CD4-positive, alpha-beta T cell (primary cell): ENCODE results near the gene STX10. TPM values are rescaled to one million over a fixed set of nuclear protein-coding genes. Genes with fewer than 3 reads are reported as not detected.
A peak's percentile ranks its signal among the peaks of the same experiment; 100 is the strongest.

Source experiments
- ATAC-seq: fragments of 200-7000 bp; cut with Tn5 transposase; one replicate; pipeline ENCODE4 v1.10.0; 2022; ENCODE audit warnings: mild to moderate bottlenecking; ENCODE audit not compliant: poor library complexity
- CTCF ChIA-PET: fragments of 350-600 bp; sonication (Branson Sonifier 250); formaldehyde crosslinking; loops from one replicate; lab custom pipeline; 2021; ENCODE audit warnings: antibody characterized with exemption, inconsistent platforms; lab: Charles Lee
- POLR2A ChIA-PET: fragments of 350-600 bp; sonication (Branson Sonifier 250); formaldehyde crosslinking; loops from one replicate; lab custom pipeline; 2021; ENCODE audit warnings: antibody characterized with exemption, inconsistent platforms; lab: Charles Lee
- DNase-seq, 14 experiments: peaks; one replicate each; pipeline ENCODE4 v3.0.0-alpha.2; 2013 to 2020; ENCODE audit warnings: mixed read lengths in 2 of 14
- H3K27ac ChIP-seq, 2 donors: one replicate each; pipeline versions ENCODE4 v1.5.1 to v1.7.0; 2013; ENCODE audit warnings: low read length in 2 of 2, low read depth in 1 of 2, mild to moderate bottlenecking in 1 of 2
- H3K27me3 ChIP-seq, 2 experiments: 1 replicate in 1 of 2; 2 replicates in 1 of 2; pipeline versions ENCODE4 v1.6.1 to v1.7.0; 2013; ENCODE audit warnings: low read length in 2 of 2, control low read depth in 1 of 2, mild to moderate bottlenecking in 1 of 2, moderate library complexity in 1 of 2; ENCODE audit not compliant: insufficient read depth in 2 of 2, control insufficient read depth in 1 of 2
- H3K36me3 ChIP-seq: one replicate; pipeline ENCODE4 v1.6.1; 2013; ENCODE audit warnings: low read length, control low read depth; ENCODE audit not compliant: insufficient read depth
- H3K4me1 ChIP-seq: one replicate; pipeline ENCODE4 v1.6.1; 2013; ENCODE audit warnings: low read length, control low read depth; ENCODE audit not compliant: insufficient read depth
- H3K4me3 ChIP-seq: one replicate; pipeline ENCODE4 v1.5.1; 2013; ENCODE audit warnings: mild to moderate bottlenecking, low read length, moderate library complexity
- H3K9me3 ChIP-seq, 2 experiments: 1 replicate in 1 of 2; 2 replicates in 1 of 2; pipeline versions ENCODE4 v1.6.1 to v1.7.0; 2013; ENCODE audit warnings: low read length in 2 of 2, mild to moderate bottlenecking in 2 of 2, control low read depth in 1 of 2, moderate library complexity in 1 of 2; ENCODE audit not compliant: control insufficient read depth in 1 of 2, insufficient read depth in 1 of 2
- H3K27ac Mint-ChIP-seq: one replicate; pipeline ENCODE4 v1.8.0; 2020; ENCODE audit warnings: mixed read lengths
- H3K27me3 Mint-ChIP-seq: one replicate; pipeline ENCODE4 v1.8.0; 2021; ENCODE audit warnings: mixed read lengths
- H3K36me3 Mint-ChIP-seq: one replicate; pipeline ENCODE4 v1.8.0; 2021; ENCODE audit warnings: low read depth, mixed read lengths
- H3K4me1 Mint-ChIP-seq: one replicate; pipeline ENCODE4 v1.8.0; 2021; ENCODE audit warnings: low read depth, mixed read lengths
- H3K4me3 Mint-ChIP-seq: one replicate; pipeline ENCODE4 v1.8.0; 2020; ENCODE audit warnings: mild to moderate bottlenecking, mixed read lengths
- H3K9me3 Mint-ChIP-seq: one replicate; pipeline ENCODE4 v1.8.0; 2020; ENCODE audit warnings: mixed read lengths
- CTCF ChIP-seq: fragments of 200-600 bp; IDR thresholded peaks from one replicate; pipeline ENCODE4 v1.8.0; 2022; ENCODE audit warnings: antibody characterized with exemption, mild to moderate bottlenecking
- intact Hi-C, 2 experiments: fragments of 100-400 bp; cut with DNase I in 1 of 2; cut with micrococcal nuclease in 1 of 2; formaldehyde crosslinking; loops; one replicate each; pipeline versions ENCODE4 v1.15.1 to v1.9.0; 2023 to 2025; cut with DNase I, micrococcal nuclease
- total RNA-seq, 174 experiments: library from RNA in 2 of 174; stranded (reverse) in 2 of 174; gene quantifications; one replicate each; pipeline ENCODE4 v1.2.3 and lab custom pipeline; 2021 to 2026

Gene STX10
- total RNA-seq, 2 experiments from 2014 or later, result 40.9 to 43.9 TPM

GRCh38 chr19:13154241-13154778, 4.1 kb upstream of the STX10 start:
- no peak for TF ChIP-seq CTCF
- Mint-ChIP-seq H3K36me3 (peaks cover 60% of the 10 kb centered on the region), H3K27me3 (peaks cover 8% of the 10 kb centered on the region), H3K4me3 (peak overlapping the region; percentile 99), H3K27ac (peak overlapping the region; percentile 98), H3K9me3 (no peaks in the 10 kb centered on the region), H3K4me1 (peaks cover 50% of the 10 kb centered on the region)
- peak in 12 of 14 experiments; percentile 17 to 85 (median 47) for DNase-seq
- Histone ChIP-seq H3K4me3 (peak overlapping the region; percentile 83), H3K9me3 (no peaks in the 10 kb centered on the region), H3K27me3 (no peaks in the 10 kb centered on the region), H3K4me1 (peaks cover 54% of the 10 kb centered on the region), H3K36me3 (peaks cover 11% of the 10 kb centered on the region), H3K27ac (peak overlapping the region; percentile 96 to 97)
- ChIA-PET CTCF (interaction anchor here (1.6 to 2.0 kb wide), 4 partner anchors 13 to 108 kb away, joined by 5 to 27 read pairs (median 19); no protein-coding TSS in a partner anchor), POLR2A (interaction anchor here (1.1 to 6.8 kb wide), 11 partner anchors 12 to 682 kb away, joined by 3 to 487 read pairs (median 9); partner anchors contain the start of gene NACC1)
- intact Hi-C loops, result loop anchor here (2.0 to 10.0 kb wide), 6 partner anchors 18 to 690 kb away; no protein-coding TSS in a partner anchor
- ATAC-seq, result no peak

GRCh38 chr19:13153569-13154240, 3.5 kb upstream of the STX10 start:
- peaks cover 11% of the 10 kb centered on the region for H3K36me3 ChIP-seq
- H3K4me3 Mint-ChIP-seq, result peak overlapping the region; percentile 99
- H3K4me1 ChIP-seq, result peaks cover 57% of the 10 kb centered on the region
- no peaks in the 10 kb centered on the region for H3K9me3 ChIP-seq
- no peaks in the 10 kb centered on the region for H3K27me3 ChIP-seq
- intact Hi-C loops, result loop anchor here (1.0 to 10.0 kb wide), 8 partner anchors 19 to 691 kb away; no protein-coding TSS in a partner anchor
- DNase-seq, result peak in 1 of 14 experiments; percentile 38
- peak overlapping the region; percentile 98 for H3K27ac Mint-ChIP-seq
- H3K9me3 Mint-ChIP-seq, result no peaks in the 10 kb centered on the region
- H3K27ac ChIP-seq, result peak overlapping the region; percentile 96 to 97
- peaks cover 60% of the 10 kb centered on the region for H3K36me3 Mint-ChIP-seq
- TF ChIP-seq CTCF, result peak; percentile 3
- CTCF ChIA-PET, result interaction anchor here (1.8 to 2.0 kb wide), 3 partner anchors 18 to 42 kb away, joined by 8 to 27 read pairs (median 11); no protein-coding TSS in a partner anchor
- peak overlapping the region; percentile 83 for H3K4me3 ChIP-seq
- peaks cover 8% of the 10 kb centered on the region for H3K27me3 Mint-ChIP-seq
- no peak for ATAC-seq
- POLR2A ChIA-PET, result interaction anchor here (0.6 to 6.8 kb wide), 24 partner anchors 12 to 431 kb away, joined by 3 to 487 read pairs (median 8); partner anchors contain the start of gene NACC1
- H3K4me1 Mint-ChIP-seq, result peaks cover 56% of the 10 kb centered on the region

- peaks cover 53% of the 10 kb centered on the region for H3K4me1 Mint-ChIP-seq
Observed at GRCh38 chr19:13152974-13153568, 2.9 kb upstream of the STX10 start.

More at GRCh38 chr19:13152974-13153568, 2.9 kb upstream of the STX10 start:
- Mint-ChIP-seq H3K9me3 (no peaks in the 10 kb centered on the region), H3K27me3 (peaks cover 8% of the 10 kb centered on the region), H3K36me3 (peaks cover 60% of the 10 kb centered on the region), H3K4me3 (peak overlapping the region; percentile 99), H3K27ac (peak overlapping the region; percentile 98)
- POLR2A ChIA-PET, result interaction anchor here (0.6 to 6.8 kb wide), 29 partner anchors 13 to 595 kb away, joined by 3 to 487 read pairs (median 6); partner anchors contain the start of genes GCDH, JUNB and NACC1
- ATAC-seq (peak; percentile 24), DNase-seq (peak; percentile 93 to 100 (median 98))
- CTCF ChIA-PET, result interaction anchor here (1.0 to 1.9 kb wide), 6 partner anchors 14 to 984 kb away, joined by 4 to 8 read pairs (median 5); partner anchors contain the start of gene ASF1B
- intact Hi-C loops, result loop anchor here (1.0 to 10.0 kb wide), 8 partner anchors 14 to 692 kb away; no protein-coding TSS in a partner anchor
- peak; percentile 27 for TF ChIP-seq CTCF
- Histone ChIP-seq H3K27ac (peak overlapping the region; percentile 96 to 97), H3K9me3 (no peaks in the 10 kb centered on the region), H3K4me3 (peak overlapping the region; percentile 83), H3K36me3 (peaks cover 11% of the 10 kb centered on the region), H3K27me3 (no peaks in the 10 kb centered on the region), H3K4me1 (peaks cover 54% of the 10 kb centered on the region)
